Activated CD4-positive, alpha-beta T cell treated with anti-CD3 and anti-CD28 coated beads for 1 hour (primary cell): ENCODE measurements around the gene CSMD2.

Source experiments
- DNase-seq: peaks from one replicate; pipeline ENCODE4 v3.0.0-alpha.2; 2020

Gene CSMD2

DNA sequence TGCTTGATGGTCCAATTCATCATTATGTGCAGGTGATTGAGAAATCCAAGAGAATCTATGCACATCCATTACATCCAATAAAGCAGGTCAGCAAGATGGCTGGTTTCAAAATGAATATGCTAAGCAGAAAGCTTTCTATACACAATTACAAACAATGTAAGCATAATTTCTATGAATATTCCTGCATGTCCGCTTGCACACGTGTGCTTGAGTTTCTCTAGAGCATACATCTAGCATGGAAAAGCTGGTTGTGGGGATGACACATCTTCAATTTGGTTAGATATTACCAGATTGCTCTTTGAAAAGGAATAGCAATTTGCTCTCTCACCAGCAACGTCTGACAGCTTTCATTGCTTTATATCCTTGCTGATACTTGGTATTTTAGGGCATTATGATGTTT is 461.6 kb downstream of the CSMD2 start:
- no peak for DNase-seq

DNA sequence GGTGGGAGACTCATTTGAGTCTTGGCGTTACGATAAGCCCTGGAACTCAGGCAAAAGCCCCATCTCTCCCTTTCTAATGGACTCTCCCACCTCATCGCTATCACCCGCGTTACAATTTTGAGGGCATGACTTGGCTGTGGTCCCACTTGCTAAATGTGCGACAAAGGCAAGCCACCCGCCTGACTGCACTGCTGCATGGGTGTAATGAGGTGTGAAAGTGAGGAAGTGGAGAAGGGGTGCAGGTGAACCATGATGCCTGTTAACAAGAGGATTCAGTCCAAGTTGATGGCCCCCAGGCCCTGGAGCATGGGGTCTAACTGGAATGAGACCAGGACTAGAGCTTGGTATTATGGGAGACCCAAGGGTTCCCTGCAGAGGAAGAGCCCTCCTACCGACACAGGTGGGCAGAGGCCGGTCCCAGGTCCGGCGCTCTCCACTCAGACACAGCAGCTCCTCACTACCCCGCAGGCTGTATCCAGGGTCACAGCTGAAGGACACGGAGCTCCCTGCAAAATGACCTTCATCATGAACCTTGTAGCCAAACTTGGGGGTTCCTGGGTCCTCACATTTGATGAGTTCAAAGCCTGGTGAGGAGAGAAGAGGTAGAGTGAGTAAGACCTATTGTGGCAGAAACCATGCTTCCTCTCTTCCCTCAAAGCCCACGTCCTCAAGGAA is 466.5 kb downstream of the CSMD2 start:
- DNase-seq = no peak

DNA sequence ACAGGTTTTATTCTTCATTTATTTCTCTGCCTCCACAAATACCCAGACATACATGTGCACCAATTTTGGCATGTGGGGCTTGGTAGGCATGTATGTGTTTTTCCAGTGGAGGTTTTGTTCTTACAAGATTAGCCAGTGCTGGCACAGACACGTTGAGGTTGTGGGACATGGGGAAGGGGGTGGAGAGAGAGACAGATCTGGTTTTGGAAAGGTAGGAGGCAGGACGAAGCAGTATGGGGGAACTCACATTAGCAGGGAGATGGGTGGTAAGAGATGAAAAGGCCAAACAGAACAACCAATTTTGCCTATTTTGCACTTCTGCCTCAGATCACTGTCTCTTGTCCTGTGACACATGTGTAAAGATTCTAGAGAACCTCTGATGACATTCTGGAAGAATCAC is 467.2 kb downstream of the CSMD2 start:
- DNase-seq = no peak

DNA sequence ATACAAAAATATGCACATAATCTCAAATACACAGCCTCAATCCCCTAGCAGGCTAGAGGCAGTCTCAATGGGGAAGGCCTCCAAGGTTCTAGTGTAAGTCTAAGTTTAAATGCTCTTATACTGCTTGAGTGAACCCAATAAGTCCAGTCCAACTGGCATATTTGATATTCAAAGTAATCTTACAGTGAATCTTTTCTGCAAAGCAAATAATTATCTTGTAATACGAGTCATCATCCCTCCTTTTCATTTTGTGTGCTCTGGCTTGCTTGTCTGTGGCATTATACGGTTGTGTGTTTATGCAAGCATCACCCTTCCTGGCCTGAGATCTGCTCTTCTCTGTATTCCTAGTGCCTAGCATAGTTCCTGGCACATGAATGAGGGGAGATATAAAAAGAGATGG is 468.1 kb downstream of the CSMD2 start:
- no peak for DNase-seq

DNA sequence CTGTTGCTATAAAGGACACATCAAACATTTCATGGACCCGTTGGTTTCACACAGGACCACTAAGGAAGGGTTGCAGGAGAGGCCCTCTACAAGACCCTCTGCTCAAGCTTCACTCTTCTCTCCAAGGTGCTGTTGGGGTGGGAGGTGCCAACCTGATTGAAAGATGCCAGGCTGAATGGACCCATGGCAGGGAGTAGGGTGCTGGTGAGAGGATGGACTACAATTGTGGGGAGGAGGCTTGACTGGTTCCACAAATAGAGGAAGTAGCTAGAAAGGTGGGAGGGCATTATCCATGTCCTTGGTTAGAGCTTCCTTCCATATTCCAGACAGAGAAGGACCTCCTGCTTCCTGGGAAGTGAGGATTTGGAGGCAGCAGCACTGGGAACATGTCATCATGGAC is 468.7 kb downstream of the CSMD2 start:
- no peak for DNase-seq

DNA sequence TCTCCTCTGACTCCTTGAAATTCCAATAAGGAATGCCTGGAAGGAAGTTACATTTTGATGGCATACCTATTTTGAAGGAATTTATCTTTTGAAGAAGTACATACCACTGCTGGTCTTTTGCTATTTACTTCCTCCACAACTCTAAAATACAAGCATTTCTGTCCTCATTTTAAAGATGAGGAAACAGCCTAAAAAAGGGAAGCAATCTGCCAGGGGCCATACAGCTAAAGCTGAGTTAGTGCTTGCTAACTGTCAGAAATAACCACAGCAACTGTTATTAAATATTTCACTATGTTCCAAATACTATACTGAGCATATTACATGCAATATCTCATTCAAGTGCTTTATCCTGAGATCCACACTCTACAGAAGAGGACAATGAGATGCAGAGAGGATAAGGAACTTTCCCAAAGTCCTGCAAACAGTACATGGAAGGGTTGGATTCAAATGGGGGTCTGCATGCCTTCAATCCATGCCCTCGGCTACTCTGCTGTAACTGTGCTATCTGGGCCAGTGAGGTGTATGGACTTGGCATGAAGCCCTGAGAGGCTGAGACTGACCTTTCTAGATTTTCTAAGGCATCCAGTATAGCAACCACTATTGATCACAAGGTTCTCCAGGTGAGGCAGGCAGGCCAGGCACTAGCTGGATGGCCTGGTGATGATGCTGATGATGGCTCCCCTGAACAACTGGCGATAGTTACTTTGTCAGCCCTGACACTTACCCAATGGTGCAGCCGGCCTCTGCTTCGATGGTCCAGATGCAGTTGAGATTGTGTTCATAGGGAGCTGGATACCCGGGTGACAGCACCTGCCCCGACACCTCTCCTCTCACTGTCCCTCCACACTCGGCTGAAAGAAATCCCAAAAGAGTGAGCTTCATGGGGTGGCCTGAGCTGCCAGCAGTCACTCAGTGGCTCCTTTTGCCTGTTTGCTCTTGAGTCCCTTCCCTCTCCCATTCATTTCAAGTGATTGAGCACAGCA is 472.5 kb downstream of the CSMD2 start:
- no peak for DNase-seq

DNA sequence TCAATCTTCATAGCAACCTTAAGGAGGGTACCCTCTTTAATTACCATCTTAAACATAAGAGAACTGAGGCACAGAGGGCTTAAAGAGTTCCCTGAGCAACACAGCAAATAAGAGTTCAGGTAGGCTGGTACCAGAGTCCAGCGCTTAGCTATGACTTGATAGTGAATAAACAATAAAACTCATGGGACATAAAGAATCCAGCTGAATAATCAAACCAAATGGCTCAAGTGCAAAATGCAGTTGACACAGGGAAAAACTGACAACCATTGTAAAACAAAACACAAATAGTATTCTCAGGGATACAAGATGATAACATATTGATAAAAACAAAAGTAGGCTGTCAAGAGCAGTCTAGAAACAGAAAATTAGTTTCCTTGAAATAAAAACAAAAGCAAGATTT is 478.0 kb downstream of the CSMD2 start:
- no peak for DNase-seq

DNA sequence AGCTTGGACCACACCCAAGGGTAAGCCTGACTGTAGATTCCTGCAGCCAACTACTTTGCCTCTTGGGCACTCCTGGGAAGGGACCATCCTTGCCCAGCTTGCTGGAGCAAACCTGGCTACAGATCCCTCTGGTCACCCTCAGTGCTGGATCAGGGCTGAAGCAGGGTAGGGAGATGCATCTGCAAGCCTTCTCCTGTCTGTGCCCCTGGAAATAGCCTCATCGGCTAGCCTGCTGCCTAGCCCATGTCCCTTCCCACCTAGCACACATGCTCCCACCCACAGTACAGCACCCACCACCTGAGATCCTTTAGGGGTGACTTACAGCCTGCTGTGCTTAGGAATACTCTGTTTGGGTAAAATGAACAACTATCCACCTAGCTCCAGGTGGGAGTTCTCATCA is 478.5 kb downstream of the CSMD2 start:
- no peak for DNase-seq

DNA sequence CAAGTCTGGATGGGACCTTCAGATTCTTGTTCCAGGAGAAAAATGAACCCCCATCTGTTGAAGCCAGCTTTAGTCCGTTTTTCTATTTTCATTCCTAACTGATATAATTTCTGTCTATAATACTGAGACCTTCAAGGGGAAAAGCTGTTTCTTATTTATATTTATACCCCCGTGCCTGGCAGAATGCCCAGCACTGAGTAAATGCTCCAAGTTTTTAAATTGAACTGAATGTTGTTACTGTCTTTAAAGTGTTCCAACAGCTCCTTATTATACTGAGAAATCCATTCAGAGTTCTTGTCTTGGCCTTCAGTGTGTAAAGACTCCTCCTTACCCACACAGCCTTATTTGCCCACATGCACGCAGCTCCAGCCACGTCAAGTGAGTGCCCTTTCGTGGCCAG is 479.8 kb downstream of the CSMD2 start:
- DNase-seq = no peak

DNA sequence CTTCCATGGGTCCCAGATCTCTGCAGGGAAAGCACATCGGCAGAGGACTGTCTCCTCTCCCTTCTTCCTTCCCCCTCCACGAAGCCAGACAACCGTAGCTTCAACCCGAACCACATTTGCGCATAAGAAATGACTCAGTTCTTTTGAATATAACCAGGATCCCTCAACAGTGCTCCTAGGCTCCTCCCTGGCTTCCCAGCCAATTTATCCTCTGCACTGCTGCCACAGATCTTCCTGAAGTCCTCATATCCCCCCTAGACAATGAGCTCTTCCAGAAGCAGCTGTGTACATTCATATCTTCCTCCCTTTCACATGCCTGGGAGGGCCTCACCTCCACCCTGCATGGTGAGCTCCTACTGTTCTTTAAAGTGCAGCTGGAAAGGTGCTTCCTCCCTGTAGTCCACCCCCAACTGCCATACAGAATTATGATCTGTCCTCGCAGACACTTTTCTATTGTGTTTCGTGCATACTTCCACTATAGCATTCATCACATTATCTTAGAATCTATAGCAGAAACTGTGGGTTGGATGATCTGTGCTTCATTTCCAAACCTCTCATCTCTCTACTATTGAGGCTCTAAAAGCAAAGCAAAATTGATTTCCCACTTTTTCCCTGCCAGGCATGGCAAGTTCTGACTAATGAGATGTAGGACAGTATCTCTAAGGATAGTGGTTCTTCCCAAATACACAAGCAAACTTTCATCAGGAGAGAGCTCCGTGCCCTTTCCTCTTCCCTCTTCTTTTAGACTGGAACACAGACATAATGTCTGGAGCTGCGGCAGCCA is 480.4 kb downstream of the CSMD2 start:
- no peak for DNase-seq

DNA sequence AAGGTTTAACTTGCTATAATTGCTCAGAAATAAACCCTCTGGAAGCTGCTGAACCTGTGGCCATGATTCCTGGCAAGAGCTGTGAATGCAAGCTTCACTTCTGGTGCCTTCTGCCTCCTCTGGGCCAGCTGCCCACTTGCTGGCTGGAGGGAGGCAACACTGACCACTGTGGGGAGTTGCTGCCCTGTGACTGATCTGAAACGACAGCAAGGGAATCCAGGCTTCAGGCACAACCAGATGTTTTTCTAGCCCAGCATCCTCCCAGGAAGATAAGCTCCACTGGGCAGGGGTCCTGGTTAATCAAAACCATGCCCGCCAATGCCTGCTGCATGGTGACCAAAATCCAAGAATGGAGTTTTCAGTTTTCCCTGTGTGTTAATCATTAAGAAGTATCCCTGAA is 481.1 kb downstream of the CSMD2 start:
- DNase-seq = no peak

DNA sequence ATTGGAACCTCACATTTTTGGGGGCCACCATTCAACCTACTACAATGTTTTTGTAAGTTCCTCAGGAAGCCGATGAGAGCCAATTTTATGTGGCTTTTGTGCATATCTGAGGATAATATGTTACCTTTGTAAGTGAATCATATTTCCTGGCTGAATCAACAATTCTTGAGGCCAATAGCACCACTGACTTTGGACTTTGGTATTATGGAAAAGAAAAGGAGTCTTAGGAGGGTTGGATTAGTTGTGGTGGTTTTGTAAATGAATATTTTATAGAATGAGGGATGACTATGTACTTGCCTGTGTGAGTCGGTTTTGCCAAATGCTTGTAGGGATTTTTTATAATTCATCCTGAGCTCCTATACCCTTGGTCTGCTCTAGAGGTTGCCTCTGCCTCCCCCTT is 482.7 kb downstream of the CSMD2 start:
- no peak for DNase-seq

DNA sequence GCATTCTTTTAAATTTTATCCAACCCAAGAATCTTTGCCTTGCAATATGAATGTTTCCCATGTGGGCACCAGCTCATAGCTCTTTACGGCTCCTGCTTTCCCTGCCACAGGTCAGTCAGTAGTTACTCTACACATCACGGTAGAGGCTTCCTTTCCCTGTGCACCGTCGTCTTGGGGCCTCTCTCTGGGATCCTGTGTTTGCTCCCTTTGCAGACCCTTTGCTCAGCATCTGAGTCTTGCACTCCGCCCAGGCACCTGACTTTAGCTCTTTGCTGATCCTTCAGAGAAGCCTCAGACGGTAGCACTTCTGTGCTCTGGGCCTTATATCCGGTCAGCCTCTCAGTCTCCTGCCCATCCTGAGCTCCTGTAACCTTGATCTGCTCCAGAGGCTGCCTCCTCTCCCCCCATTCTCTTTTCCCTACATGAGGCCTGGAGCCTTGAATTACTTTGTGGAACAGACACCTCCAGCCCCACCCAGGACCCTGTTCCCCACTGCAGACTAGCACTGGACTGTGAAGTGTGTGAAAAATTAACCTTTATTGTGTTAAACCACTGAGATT is 484.7 kb downstream of the CSMD2 start:
- DNase-seq = no peak

DNA sequence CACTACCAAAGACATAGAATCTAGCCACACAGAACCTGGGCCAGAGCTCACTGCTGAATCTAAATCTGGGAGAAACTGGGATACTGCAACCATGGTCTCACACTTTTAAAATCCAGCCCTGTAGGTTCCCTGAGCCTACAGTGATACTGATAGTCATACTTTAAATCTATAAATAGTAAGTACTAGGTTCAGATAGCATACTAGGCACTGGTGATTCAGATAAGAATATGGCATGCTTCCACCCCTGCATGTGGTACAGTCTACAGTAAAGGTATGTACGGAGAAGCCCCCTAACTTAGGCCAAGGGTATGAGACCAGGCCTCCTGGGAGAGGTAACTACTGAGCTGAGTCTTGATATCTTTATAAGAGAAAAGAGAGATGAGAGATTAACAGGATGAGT is 494.5 kb downstream of the CSMD2 start:
- DNase-seq = no peak

DNA sequence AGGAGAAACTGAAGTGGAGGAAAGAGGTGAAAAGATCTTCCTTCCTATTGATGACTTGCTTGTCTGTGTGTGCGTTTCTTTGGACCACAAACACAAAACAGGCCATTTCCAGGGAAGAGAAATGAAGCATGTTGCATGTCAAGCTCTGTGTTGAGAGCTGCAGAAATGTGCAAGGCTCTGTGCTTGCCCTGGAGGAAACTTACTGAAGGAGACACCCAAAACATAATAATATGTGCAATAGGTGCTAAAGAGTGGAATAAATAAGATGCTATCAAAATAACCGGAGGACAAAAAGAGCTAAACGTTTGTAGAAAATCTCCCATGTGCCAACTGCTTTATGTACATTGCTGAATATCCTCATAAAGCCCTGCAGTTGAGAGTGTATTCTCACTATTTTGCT is 496.3 kb downstream of the CSMD2 start:
- DNase-seq = no peak

DNA sequence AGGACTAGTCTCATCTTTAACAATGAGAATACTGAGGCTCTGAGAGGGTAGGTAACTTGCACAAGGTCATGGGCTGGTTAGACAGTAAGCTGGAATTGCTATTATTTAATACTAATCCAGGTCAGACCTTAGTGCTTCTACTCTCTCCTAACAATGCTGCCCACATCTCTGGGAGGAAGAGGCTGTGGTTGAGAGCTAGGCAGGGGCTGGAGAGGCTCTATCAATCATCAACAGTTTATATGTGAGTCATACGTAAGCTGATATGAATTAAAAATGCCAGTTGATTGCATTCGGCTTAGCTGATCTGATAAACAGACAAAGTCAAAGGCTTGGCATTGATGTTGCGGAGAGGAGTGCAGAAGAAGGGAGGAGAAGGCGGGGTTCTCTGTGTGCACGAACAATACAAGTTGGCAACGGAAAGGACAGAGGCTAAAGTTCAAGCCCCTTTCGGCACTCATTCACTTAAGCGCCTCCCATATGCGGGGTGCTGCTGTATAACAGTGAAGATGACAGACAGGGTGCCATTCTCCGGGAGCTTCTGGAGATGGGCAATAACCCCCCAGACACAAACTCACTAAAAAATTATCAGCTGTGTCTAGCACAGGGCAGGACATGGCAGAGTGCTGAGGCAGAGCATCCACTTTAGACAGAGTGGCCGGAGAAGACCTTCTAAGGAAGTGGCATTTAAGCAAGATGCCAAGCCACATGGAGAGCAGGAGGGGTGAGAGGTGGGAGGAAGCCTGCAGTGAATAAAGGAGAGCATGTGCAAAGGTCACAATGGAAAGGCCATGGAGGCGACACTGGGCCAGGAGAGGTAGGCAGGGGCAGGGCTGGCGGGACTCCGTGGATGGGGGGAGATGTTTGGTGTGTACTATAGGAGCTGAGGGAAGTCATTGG is 497.4 kb downstream of the CSMD2 start:
- no peak for DNase-seq

DNA sequence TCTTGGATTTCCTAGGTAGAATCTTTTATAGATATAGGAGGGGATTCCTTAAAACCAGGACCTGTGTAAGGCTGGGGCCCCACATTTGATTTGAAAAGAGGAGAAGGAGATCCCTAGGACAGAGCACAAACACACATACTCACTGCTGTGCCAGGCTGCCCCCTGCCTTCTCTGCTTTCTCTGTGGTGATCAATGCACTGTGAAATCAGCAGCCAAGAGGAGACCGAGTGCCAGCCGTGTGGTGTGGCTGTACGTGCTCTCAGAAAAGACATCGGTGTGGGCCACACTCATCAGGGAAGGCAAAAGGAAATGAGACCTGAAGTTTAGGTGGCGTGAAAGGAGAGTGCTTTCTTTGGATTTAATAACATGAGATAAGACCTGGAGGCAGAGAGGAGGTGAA is 498.4 kb downstream of the CSMD2 start:
- no peak for DNase-seq

DNA sequence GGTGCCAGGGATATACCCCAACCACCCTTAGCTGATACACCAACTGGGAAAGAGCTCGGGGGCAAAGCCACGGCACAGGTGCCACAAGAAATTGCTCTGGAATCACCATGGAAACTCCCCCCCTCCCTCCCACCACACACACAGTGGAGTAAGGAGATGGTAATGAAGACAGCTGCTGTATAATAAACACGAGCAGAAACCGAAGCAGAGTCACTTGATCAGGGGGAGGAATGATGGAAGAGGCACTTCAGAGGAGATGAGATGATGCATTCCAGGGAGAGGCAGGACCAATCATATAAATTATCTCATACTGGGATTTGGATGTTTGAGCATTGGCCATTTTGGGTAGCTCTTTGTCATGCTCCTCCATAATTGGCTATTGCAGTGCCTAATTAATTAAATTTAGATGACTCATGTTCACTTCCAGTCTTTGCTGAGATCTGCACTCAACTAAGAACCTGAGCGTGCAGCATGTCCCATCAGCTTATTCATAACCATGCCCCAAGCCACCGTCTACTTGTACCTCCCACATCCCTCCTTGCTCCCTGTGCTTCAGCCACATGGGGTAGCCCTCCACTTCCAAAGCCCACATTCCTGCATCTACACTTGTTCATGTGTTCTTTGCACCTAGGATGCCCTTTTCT is 503.1 kb downstream of the CSMD2 start:
- DNase-seq = no peak

DNA sequence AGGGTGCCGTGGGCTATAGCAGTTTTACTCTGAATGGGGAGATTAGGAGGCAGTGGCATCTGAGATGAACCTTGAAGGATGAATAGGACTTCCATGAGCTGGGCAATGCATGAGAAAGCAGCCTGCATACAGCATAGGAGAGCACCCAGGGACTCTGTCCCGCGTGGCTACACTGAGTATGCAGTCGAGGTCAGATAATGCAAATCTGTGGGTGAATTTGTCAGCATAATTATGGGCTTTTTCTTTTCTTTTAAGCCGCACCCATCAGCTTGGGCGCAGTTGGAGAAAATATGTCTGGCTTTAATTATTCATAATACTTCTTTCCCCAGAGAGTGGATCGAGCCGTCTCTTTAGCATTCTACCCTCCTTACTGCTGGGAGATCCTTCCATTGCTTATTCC is 504.1 kb downstream of the CSMD2 start:
- DNase-seq = no peak

DNA sequence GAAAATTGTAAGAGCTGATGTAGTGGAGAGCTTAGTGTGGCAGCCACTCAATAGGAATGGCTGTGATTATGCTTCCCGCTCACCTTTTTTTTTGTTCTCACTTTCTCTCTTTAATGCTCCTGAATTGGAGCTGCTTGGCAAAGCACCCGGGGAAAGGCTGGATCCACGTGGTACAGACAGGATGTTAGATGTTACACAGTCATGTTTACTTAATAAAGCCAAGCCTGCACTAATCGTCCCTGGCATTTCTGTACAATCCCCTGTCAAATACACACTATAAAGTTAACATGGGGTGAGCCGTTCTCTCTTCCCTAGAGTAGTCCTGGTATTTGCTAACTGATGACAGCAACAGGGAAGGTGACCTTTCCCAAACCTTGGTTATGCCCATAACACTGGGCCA is 504.8 kb downstream of the CSMD2 start:
- no peak for DNase-seq

DNA sequence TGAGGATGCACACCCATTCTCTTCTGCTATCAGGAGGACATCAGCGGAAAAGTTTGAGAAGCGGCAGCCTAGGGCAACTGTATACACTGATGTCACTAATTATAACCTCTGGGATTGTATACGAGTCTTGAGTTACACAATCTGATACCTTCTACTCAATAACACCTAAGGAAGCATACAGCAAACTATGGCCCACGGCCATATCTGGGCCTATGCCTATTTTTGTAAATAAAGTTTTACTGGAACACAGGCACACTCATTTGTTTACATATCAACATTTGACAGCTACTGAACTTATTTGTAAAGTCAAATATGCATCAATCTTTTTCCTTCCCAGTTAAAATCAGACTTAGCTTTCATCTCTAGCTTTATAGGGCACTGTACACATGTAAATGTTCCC is 505.4 kb downstream of the CSMD2 start:
- DNase-seq = no peak

DNA sequence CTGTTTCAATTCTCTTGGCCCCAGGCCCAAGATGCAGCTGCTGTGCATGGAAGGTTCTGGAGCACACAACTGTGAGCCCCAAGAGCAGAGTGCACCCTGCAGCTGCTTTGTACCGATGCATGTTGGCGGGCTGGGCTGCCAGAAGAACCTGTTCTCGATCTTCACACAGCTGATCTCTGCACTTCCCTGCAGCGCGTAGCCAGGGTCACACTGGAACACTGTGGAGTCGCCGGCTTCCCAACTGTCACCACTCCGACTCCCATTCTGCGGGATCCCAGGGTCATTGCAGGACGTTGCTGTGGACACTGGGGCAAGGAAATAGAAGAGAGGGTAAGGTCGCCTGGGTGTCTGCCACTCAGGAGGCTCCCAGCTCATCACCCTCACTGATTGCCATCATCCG is 507.2 kb downstream of the CSMD2 start:
- no peak for DNase-seq
